ENCODE measurements around the gene MEMO1.

DNA sequence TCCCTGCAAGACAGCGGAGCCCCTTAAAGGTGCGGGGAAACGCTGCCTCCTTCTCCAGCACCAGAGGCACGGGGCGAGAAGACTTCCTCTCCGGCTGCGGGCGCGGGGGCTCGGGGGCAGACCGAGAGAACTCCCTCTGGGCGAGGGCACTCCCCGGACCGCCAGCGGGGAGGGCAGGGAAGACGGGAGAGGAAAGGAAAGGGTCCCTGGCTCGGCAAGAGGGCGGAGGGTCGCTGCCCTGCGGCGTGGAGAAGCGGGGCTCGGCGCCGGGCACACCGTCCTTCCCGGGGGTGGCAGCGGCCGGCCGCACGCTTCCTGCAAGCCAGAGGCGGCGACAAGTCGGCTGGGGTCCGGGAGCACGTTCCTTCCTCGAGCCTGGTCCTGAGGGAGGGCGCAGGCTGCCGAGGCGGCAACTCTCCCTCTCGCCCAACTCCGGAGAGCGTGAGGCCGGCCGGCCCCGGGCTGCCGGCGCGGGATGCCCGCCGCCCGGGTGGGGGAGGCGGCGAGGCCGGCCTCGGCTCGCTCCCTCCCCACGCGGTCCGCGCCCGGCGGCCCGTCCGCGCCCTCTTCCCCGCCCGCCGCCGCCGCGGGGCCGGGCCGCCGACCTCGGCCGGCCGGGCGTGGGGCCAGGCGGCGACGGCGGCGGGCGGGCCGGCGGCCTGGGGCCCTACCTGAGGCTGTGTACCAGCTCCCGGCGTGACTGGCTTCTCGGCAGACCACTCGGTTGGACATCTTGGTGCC lies 1.1 kb downstream of the MEMO1 start:
- no peak for TF ChIP-seq CTCF (conservative IDR thresholded peaks at IDR 0.05 in 1 of 2, IDR thresholded peaks at IDR 0.05 in 1 of 2; ENCODE audit: extremely low read depth in 1 of 2, insufficient read depth in 1 of 2, low read depth in 1 of 2, low read length in 2 of 2)
- no peak for TF ChIP-seq EZH2 (IDR thresholded peaks at IDR 0.05; ENCODE audit: borderline replicate concordance, low read length)

Data from mammary epithelial cell (primary cell).